Measurements from ENCODE around the gene PRR22.

Gene PRR22

GRCh38 chr19:5784581-5785147 lies at the start of gene PRR22:
Gene PRR22, minus strand, starts transcription at chr19:5784746. Its CDS starts 86 bp downstream, at chr19:5784660.
- peaks cover 67% of the 10 kb centered on the region for H3K36me3 ChIP-seq
- no peak within 1 kb of the TSS for H3K27ac ChIP-seq

DNA sequence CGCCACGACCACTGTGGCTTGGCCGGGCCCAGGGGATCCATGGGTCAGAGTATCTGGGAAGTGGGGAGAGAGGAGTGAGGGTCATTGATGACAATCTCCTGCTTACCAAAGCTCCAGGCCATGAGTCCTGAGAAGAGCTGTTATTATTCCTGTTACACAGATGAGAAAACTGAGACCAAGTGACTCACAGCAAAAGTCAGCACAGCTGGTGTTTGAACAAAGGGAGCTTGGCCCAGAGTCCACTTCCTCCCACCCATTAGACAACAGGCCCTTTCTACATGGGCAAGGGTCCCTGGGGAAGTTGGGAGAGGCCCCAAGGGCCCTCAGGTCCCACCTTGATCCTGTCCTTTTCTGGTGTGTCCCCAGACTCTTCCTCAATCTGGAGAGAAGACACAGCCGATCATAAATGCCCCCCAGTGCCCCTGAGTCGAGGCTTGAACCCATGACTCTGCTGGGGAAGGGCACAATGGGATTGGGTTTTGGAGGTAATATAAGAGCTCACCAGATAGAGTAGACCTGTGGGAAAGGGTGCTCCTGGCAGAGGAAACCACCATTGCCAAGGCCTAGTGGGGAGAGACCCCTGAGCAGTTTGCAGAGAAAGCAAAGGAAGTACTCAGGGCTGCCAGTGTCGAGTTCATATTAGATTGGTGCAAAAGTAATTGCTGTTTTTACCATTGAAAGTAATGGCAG lies 48.1 kb upstream of the PRR22 start:
- Histone ChIP-seq H3K4me1 (ENCODE audit: control insufficient read depth in 1 of 2, insufficient read depth in 1 of 2, low read depth in 1 of 2, low read length in 1 of 2) (peaks cover 11 to 12% of the 10 kb centered on the region in 2 experiments), H3K4me3 (ENCODE audit: low read depth in 1 of 2, low read length in 1 of 2) (no peak overlapping the region), H3K27me3 (peaks cover 22% of the 10 kb centered on the region), H3K36me3 (no peaks in the 10 kb centered on the region), H3K27ac (no peak overlapping the region), H3K9me3 (no peaks in the 10 kb centered on the region)
- TF ChIP-seq CTCF (IDR thresholded peaks at IDR 0.05) = no peak

More at GRCh38 chr19:5784581-5785147, at the start of gene PRR22:
- H3K27me3 ChIP-seq = no peaks in the 10 kb centered on the region
- TF ChIP-seq CTCF (IDR thresholded peaks at IDR 0.05) = no peak
- no peak within 1 kb of the TSS for H3K4me3 ChIP-seq (ENCODE audit: low read depth in 1 of 2, low read length in 1 of 2)
- H3K4me1 ChIP-seq (ENCODE audit: control insufficient read depth in 1 of 2, insufficient read depth in 1 of 2, low read depth in 1 of 2, low read length in 1 of 2) = no peaks in the 10 kb centered on the region
- H3K9me3 ChIP-seq = no peaks in the 10 kb centered on the region

- no peak overlapping the region for H3K4me3 ChIP-seq (ENCODE audit: low read depth in 1 of 2, low read length in 1 of 2)
- peaks cover 25% of the 10 kb centered on the region for H3K27me3 ChIP-seq
- no peaks in the 10 kb centered on the region for H3K9me3 ChIP-seq
- no peak for TF ChIP-seq CTCF (IDR thresholded peaks at IDR 0.05)
- no peaks in the 10 kb centered on the region for H3K36me3 ChIP-seq
- H3K27ac ChIP-seq = no peak overlapping the region
- peaks cover 15 to 17% of the 10 kb centered on the region in 2 experiments for H3K4me1 ChIP-seq (ENCODE audit: control insufficient read depth in 1 of 2, insufficient read depth in 1 of 2, low read depth in 1 of 2, low read length in 1 of 2)
These were observed 47.5 kb upstream of the PRR22 start for GRCh38 chr19:5832061-5832460.

- no peaks in the 10 kb centered on the region for H3K9me3 ChIP-seq
- no peak for TF ChIP-seq CTCF (IDR thresholded peaks at IDR 0.05)
- H3K4me1 ChIP-seq (ENCODE audit: control insufficient read depth in 1 of 2, insufficient read depth in 1 of 2, low read depth in 1 of 2, low read length in 1 of 2) = peaks cover 21 to 23% of the 10 kb centered on the region in 2 experiments
- peaks cover 32% of the 10 kb centered on the region for H3K27me3 ChIP-seq
- H3K27ac ChIP-seq = no peak overlapping the region
- no peak overlapping the region for H3K4me3 ChIP-seq (ENCODE audit: low read depth in 1 of 2, low read length in 1 of 2)
- H3K36me3 ChIP-seq = no peaks in the 10 kb centered on the region
These were observed 46.6 kb upstream of the PRR22 start for GRCh38 chr19:5831159-5831558.

- no peak for TF ChIP-seq CTCF (IDR thresholded peaks at IDR 0.05)
- H3K4me1 ChIP-seq (ENCODE audit: control insufficient read depth in 1 of 2, insufficient read depth in 1 of 2, low read depth in 1 of 2, low read length in 1 of 2) = peaks cover 21 to 23% of the 10 kb centered on the region in 2 experiments
- peaks cover 32% of the 10 kb centered on the region for H3K27me3 ChIP-seq
- H3K36me3 ChIP-seq = no peaks in the 10 kb centered on the region
- H3K9me3 ChIP-seq = no peaks in the 10 kb centered on the region
- H3K4me3 ChIP-seq (ENCODE audit: low read depth in 1 of 2, low read length in 1 of 2) = no peak overlapping the region
- no peak overlapping the region for H3K27ac ChIP-seq
These were observed 45.2 kb upstream of the PRR22 start for GRCh38 chr19:5829567-5830310.
